BLaER1 treated with 17β-estradiol and CSF1 and Interleukin-3, amounts not matched to agents 10 nM and 100 nM (cell line): ENCODE measurements around the gene PLSCR4.
"Not testable (repeated sequence)": the region's sequence is repeated elsewhere in the genome, so short reads cannot be mapped to it uniquely, and the experiment has no call there.

ENCODE experiments used
- H3K27ac ChIP-seq, 11 experiments: shearing (Covaris generic); formaldehyde crosslinking; 2 replicates each; pipeline ENCODE4 v1.8.1; 2022
- H3K27me3 ChIP-seq, 11 experiments: shearing (Covaris generic); formaldehyde crosslinking; 2 replicates each; pipeline ENCODE4 v1.8.1; 2022
- H3K36me3 ChIP-seq, 11 experiments: shearing (Covaris generic); formaldehyde crosslinking; 2 replicates each; pipeline ENCODE4 v1.8.1; 2022
- H3K4me1 ChIP-seq, 10 experiments: shearing (Covaris generic); formaldehyde crosslinking; 2 replicates each; pipeline ENCODE4 v1.8.1; 2022
- H3K4me2 ChIP-seq, 11 experiments: shearing (Covaris generic); formaldehyde crosslinking; 2 replicates each; pipeline ENCODE4 v1.8.1; 2022
- H3K4me3 ChIP-seq, 10 experiments: shearing (Covaris generic); formaldehyde crosslinking; 2 replicates each; pipeline ENCODE4 v1.8.1; 2022
- H3K9ac ChIP-seq, 11 experiments: shearing (Covaris generic); formaldehyde crosslinking; 2 replicates each; pipeline ENCODE4 v1.8.1; 2022
- H3K9me3 ChIP-seq, 11 experiments: shearing (Covaris generic); formaldehyde crosslinking; replicated peaks in 1 of 11; 2 replicates each; pipeline ENCODE4 v1.8.1; 2022
- H4K20me1 ChIP-seq, 11 experiments: shearing (Covaris generic); formaldehyde crosslinking; 2 replicates each; pipeline ENCODE4 v1.8.1; 2022
- Cebpa-rat ChIP-seq, 11 experiments: shearing (Covaris generic); IDR thresholded peaks; 2 replicates each; pipeline ENCODE4 v1.8.1; 2022

Gene PLSCR4

GRCh38 chr3:146249921-146250320 lies 984 bp downstream of the PLSCR4 start:
- Histone ChIP-seq H3K4me1 (no peaks in the 10 kb centered on the region), H4K20me1 (no peaks in the 10 kb centered on the region), H3K27ac (no peak overlapping the region), H3K27me3 (no peaks in the 10 kb centered on the region), H3K36me3 (no peaks in the 10 kb centered on the region), H3K4me2 (no peak overlapping the region), H3K4me3 (no peak overlapping the region), H3K9me3 (peaks cover 7 to 23% (median 17%) of the 10 kb centered on the region in 11 experiments), H3K9ac (no peak overlapping the region)
- TF ChIP-seq Cebpa-rat (IDR thresholded peaks at IDR 0.05): no peak

- H3K36me3 ChIP-seq: no peaks in the 10 kb centered on the region
These were observed 3.0 kb downstream of the PLSCR4 start for GRCh38 chr3:146247911-146248310.

GRCh38 chr3:146246526-146246925 lies 4.4 kb downstream of the PLSCR4 start:
- H3K36me3 ChIP-seq: no peaks in the 10 kb centered on the region
- no peak overlapping the region for H3K9ac ChIP-seq
- H3K4me2 ChIP-seq: no peak overlapping the region
- H3K9me3 ChIP-seq: peaks cover 7 to 14% (median 12%) of the 10 kb centered on the region in 11 experiments; a peak in 21 of 22 replicates
- H3K4me1 ChIP-seq: no peaks in the 10 kb centered on the region
- no peak for TF ChIP-seq Cebpa-rat (IDR thresholded peaks at IDR 0.05)
- no peak overlapping the region for H3K4me3 ChIP-seq
- H4K20me1 ChIP-seq: no peaks in the 10 kb centered on the region
- H3K27ac ChIP-seq: no peak overlapping the region
- H3K27me3 ChIP-seq: no peaks in the 10 kb centered on the region

More at GRCh38 chr3:146247911-146248310, 3.0 kb downstream of the PLSCR4 start:
- Histone ChIP-seq H3K4me3 (no peak overlapping the region), H3K4me2 (no peak overlapping the region), H3K4me1 (no peaks in the 10 kb centered on the region), H3K9ac (no peak overlapping the region), H3K27me3 (no peaks in the 10 kb centered on the region), H4K20me1 (no peaks in the 10 kb centered on the region), H3K9me3 (peaks cover 7 to 23% (median 17%) of the 10 kb centered on the region in 11 experiments), H3K27ac (no peak overlapping the region)
- no peak for TF ChIP-seq Cebpa-rat (IDR thresholded peaks at IDR 0.05)

GRCh38 chr3:146243559-146243958 lies 7.3 kb downstream of the PLSCR4 start:
- no peak overlapping the region for H3K27ac ChIP-seq
- no peaks in the 10 kb centered on the region for H3K9me3 ChIP-seq
- no peaks in the 10 kb centered on the region for H4K20me1 ChIP-seq
- no peak for TF ChIP-seq Cebpa-rat (IDR thresholded peaks at IDR 0.05)
- no peaks in the 10 kb centered on the region for H3K4me1 ChIP-seq
- no peak overlapping the region for H3K4me2 ChIP-seq
- no peak overlapping the region for H3K9ac ChIP-seq
- H3K4me3 ChIP-seq: no peak overlapping the region
- no peaks in the 10 kb centered on the region for H3K36me3 ChIP-seq
- no peaks in the 10 kb centered on the region for H3K27me3 ChIP-seq

- H3K27ac ChIP-seq: no peak overlapping the region
- no peaks in the 10 kb centered on the region for H3K27me3 ChIP-seq
- TF ChIP-seq Cebpa-rat (IDR thresholded peaks at IDR 0.05): no peak
- H3K36me3 ChIP-seq: no peaks in the 10 kb centered on the region
- no peak overlapping the region for H3K4me2 ChIP-seq
- peaks cover 0 to 10% (median 5%) of the 10 kb centered on the region in 11 experiments; a peak in 14 of 22 replicates for H3K9me3 ChIP-seq
- no peak overlapping the region for H3K9ac ChIP-seq
- no peaks in the 10 kb centered on the region for H3K4me1 ChIP-seq
- no peaks in the 10 kb centered on the region for H4K20me1 ChIP-seq
- H3K4me3 ChIP-seq: no peak overlapping the region
These were observed 9.2 kb downstream of the PLSCR4 start for GRCh38 chr3:146241523-146242240.

- no peak for TF ChIP-seq Cebpa-rat (IDR thresholded peaks at IDR 0.05)
- H3K36me3 ChIP-seq: no peaks in the 10 kb centered on the region
These were observed 17.4 kb downstream of the PLSCR4 start for GRCh38 chr3:146233487-146233886.

GRCh38 chr3:146227486-146227885 lies 23.4 kb downstream of the PLSCR4 start:
- Histone ChIP-seq H3K9me3 (peaks cover 0 to 6% (median 0%) of the 10 kb centered on the region in 11 experiments; a peak in 1 of 22 replicates), H3K4me1 (no peaks in the 10 kb centered on the region), H3K27ac (no peak overlapping the region), H3K4me2 (no peak overlapping the region), H4K20me1 (no peaks in the 10 kb centered on the region), H3K9ac (no peak overlapping the region), H3K36me3 (no peaks in the 10 kb centered on the region), H3K4me3 (no peak overlapping the region), H3K27me3 (no peaks in the 10 kb centered on the region)
- no peak for TF ChIP-seq Cebpa-rat (IDR thresholded peaks at IDR 0.05)

More at GRCh38 chr3:146233487-146233886, 17.4 kb downstream of the PLSCR4 start:
- Histone ChIP-seq H3K4me3 (no peak overlapping the region), H3K4me2 (no peak overlapping the region), H3K27ac (no peak overlapping the region), H3K4me1 (no peaks in the 10 kb centered on the region), H3K27me3 (no peaks in the 10 kb centered on the region), H3K9ac (no peak overlapping the region), H4K20me1 (no peaks in the 10 kb centered on the region), H3K9me3 (peaks cover 18 to 31% (median 21%) of the 10 kb centered on the region in 11 experiments)

- peaks cover 0 to 6% (median 0%) of the 10 kb centered on the region in 11 experiments; a peak in 1 of 22 replicates for H3K9me3 ChIP-seq
- H3K27ac ChIP-seq: no peak overlapping the region
- H3K4me1 ChIP-seq: no peaks in the 10 kb centered on the region
- H4K20me1 ChIP-seq: no peaks in the 10 kb centered on the region
- no peak for TF ChIP-seq Cebpa-rat (IDR thresholded peaks at IDR 0.05)
- H3K36me3 ChIP-seq: no peaks in the 10 kb centered on the region
- H3K9ac ChIP-seq: no peak overlapping the region
- no peak overlapping the region for H3K4me2 ChIP-seq
- H3K4me3 ChIP-seq: no peak overlapping the region
- no peaks in the 10 kb centered on the region for H3K27me3 ChIP-seq
These were observed 24.0 kb downstream of the PLSCR4 start for GRCh38 chr3:146226881-146227280.

- not testable (repeated sequence) for H3K27me3 ChIP-seq, H3K4me3 ChIP-seq, H3K9ac ChIP-seq, H3K4me1 ChIP-seq, H3K27ac ChIP-seq, H3K36me3 ChIP-seq, H3K9me3 ChIP-seq, H3K4me2 ChIP-seq, H4K20me1 ChIP-seq
These were observed 25.4 kb downstream of the PLSCR4 start for GRCh38 chr3:146225458-146225857.
